H9 (cell line): ENCODE measurements around the gene IFT52. TPM values are rescaled to one million over a fixed set of nuclear protein-coding genes. Genes with fewer than 3 reads are reported as not detected.

Source experiments
- DNase-seq: peaks from one replicate; pipeline ENCODE4 v3.0.0-alpha.2; 2017
- H2AFZ ChIP-seq: one replicate; pipeline ENCODE4 v1.6.1; 2013; ENCODE audit warnings: mild to moderate bottlenecking, low read length, control low read depth, moderate library complexity
- H2AK5ac ChIP-seq: 2 replicates; pipeline ENCODE4 v1.6.1; 2013; ENCODE audit warnings: low read length, control low read depth, mixed read lengths; ENCODE audit not compliant: insufficient read length
- H2BK120ac ChIP-seq: one replicate; pipeline ENCODE4 v1.6.1; 2013; ENCODE audit warnings: low read depth, mild to moderate bottlenecking, low read length, control low read depth, inconsistent platforms; ENCODE audit not compliant: poor library complexity, severe bottlenecking
- H2BK12ac ChIP-seq: 2 replicates; pipeline ENCODE4 v1.6.1; 2013; ENCODE audit warnings: low read length, control low read depth, mixed read lengths, low read depth; ENCODE audit not compliant: insufficient read length
- H2BK15ac ChIP-seq: 2 replicates; pipeline ENCODE4 v1.6.1; 2013; ENCODE audit warnings: low read depth, low read length, control low read depth
- H2BK20ac ChIP-seq: one replicate; pipeline ENCODE4 v1.6.1; 2013; ENCODE audit warnings: low read depth, mild to moderate bottlenecking, low read length, control low read depth, inconsistent platforms; ENCODE audit not compliant: poor library complexity, severe bottlenecking
- H2BK5ac ChIP-seq: 2 replicates; pipeline ENCODE4 v1.6.1; 2013; ENCODE audit warnings: low read length, control low read depth, mixed read lengths; ENCODE audit not compliant: insufficient read length
- H3K14ac ChIP-seq: 2 replicates; pipeline ENCODE4 v1.6.1; 2013; ENCODE audit warnings: low read length, control low read depth; ENCODE audit not compliant: insufficient read depth
- H3K18ac ChIP-seq: 2 replicates; pipeline ENCODE4 v1.6.1; 2013; ENCODE audit warnings: low read depth, mild to moderate bottlenecking, mixed read lengths, low read length, control low read depth; ENCODE audit not compliant: insufficient read length
- H3K23ac ChIP-seq: 2 replicates; pipeline ENCODE4 v1.6.1; 2013; ENCODE audit warnings: low read length, control low read depth, mixed read lengths, low read depth; ENCODE audit not compliant: insufficient read length
- H3K23me2 ChIP-seq: 2 replicates; pipeline ENCODE4 v1.6.1; 2013; ENCODE audit warnings: low read depth, mild to moderate bottlenecking, mixed read lengths, low read length, control low read depth; ENCODE audit not compliant: insufficient read length, poor library complexity, severe bottlenecking
- H3K27ac ChIP-seq: 2 replicates; pipeline ENCODE4 v1.5.1; 2013; ENCODE audit warnings: low read length, control low read depth, mixed read lengths, low read depth; ENCODE audit not compliant: insufficient read length
- H3K27me3 ChIP-seq: 2 replicates; pipeline ENCODE4 v1.6.1; 2013; ENCODE audit warnings: low read length, control low read depth, inconsistent platforms; ENCODE audit not compliant: insufficient read depth
- H3K4ac ChIP-seq: 2 replicates; pipeline ENCODE4 v1.6.1; 2013; ENCODE audit warnings: low read depth, mild to moderate bottlenecking, control low read depth, inconsistent platforms, low read length, moderate library complexity
- H3K4me1 ChIP-seq: 2 replicates; pipeline ENCODE4 v1.6.1; 2013; ENCODE audit warnings: low read length, control low read depth, inconsistent platforms; ENCODE audit not compliant: insufficient read depth
- H3K4me2 ChIP-seq: 2 replicates; pipeline ENCODE4 v1.6.1; 2013; ENCODE audit warnings: low read length, control low read depth, mixed read lengths; ENCODE audit not compliant: insufficient read length, insufficient read depth
- H3K56ac ChIP-seq: 2 replicates; pipeline ENCODE4 v1.6.1; 2013; ENCODE audit warnings: low read depth, mild to moderate bottlenecking, mixed read lengths, low read length, control low read depth; ENCODE audit not compliant: insufficient read length
- H3K79me1 ChIP-seq: 2 replicates; pipeline ENCODE4 v1.6.1; 2013; ENCODE audit warnings: low read depth, mild to moderate bottlenecking, moderate library complexity, low read length, control low read depth, inconsistent platforms; ENCODE audit not compliant: insufficient read depth, poor library complexity, severe bottlenecking
- H3K79me2 ChIP-seq: 2 replicates; pipeline ENCODE4 v1.6.1; 2013; ENCODE audit warnings: low read length, control low read depth, inconsistent platforms; ENCODE audit not compliant: insufficient read depth
- H3K9ac ChIP-seq: 2 replicates; pipeline ENCODE4 v1.6.1; 2013; ENCODE audit warnings: low read length, control low read depth, mixed read lengths; ENCODE audit not compliant: insufficient read length; ENCODE audit errors: extremely low read depth
- H3K9me3 ChIP-seq: one replicate; pipeline ENCODE4 v1.6.1; 2013; ENCODE audit warnings: low read depth, low read length, inconsistent platforms; ENCODE audit not compliant: control insufficient read depth
- H3T11ph ChIP-seq: one replicate; pipeline ENCODE4 v1.6.1; 2013; ENCODE audit warnings: mild to moderate bottlenecking, low read length, control low read depth, inconsistent platforms
- H4K20me1 ChIP-seq: one replicate; pipeline ENCODE4 v1.6.1; 2013; ENCODE audit not compliant: control insufficient read depth, insufficient read length, insufficient read depth
- H4K5ac ChIP-seq: 2 replicates; pipeline ENCODE4 v1.6.1; 2013; ENCODE audit warnings: low read depth, mild to moderate bottlenecking, mixed read lengths, low read length, control low read depth; ENCODE audit not compliant: insufficient read length
- H4K8ac ChIP-seq: replicated peaks from 2 replicates; pipeline ENCODE4 v1.6.1; 2013; ENCODE audit warnings: low read length, control low read depth, mixed read lengths, low read depth; ENCODE audit not compliant: insufficient read length
- H4K91ac ChIP-seq: 2 replicates; pipeline ENCODE4 v1.6.1; 2013; ENCODE audit warnings: low read depth, mild to moderate bottlenecking, moderate library complexity, mixed read lengths, low read length, control low read depth; ENCODE audit not compliant: insufficient read length
- H3K27ac Mint-ChIP-seq, 3 experiments: 2 replicates in 2 of 3; 3 replicates in 1 of 3; pipeline ENCODE4 v1.8.0; 2020 to 2021; ENCODE audit warnings: mixed read lengths in 3 of 3, mild to moderate bottlenecking in 1 of 3, moderate library complexity in 1 of 3
- H3K27me3 Mint-ChIP-seq: 2 replicates; pipeline ENCODE4 v1.8.0; 2021; ENCODE audit warnings: low read depth, mild to moderate bottlenecking, moderate library complexity, mixed read lengths
- H3K36me3 Mint-ChIP-seq, 3 experiments: 2 replicates in 2 of 3; 3 replicates in 1 of 3; pipeline ENCODE4 v1.8.0; 2020 to 2021; ENCODE audit warnings: low read depth in 3 of 3, mixed read lengths in 3 of 3; ENCODE audit not compliant: insufficient read depth in 1 of 3
- H3K4me1 Mint-ChIP-seq, 2 experiments: 2 replicates each; pipeline ENCODE4 v1.8.0; 2020; ENCODE audit warnings: mixed read lengths in 2 of 2
- H3K4me3 Mint-ChIP-seq, 2 experiments: 2 replicates in 1 of 2; 3 replicates in 1 of 2; pipeline ENCODE4 v1.8.0; 2020 to 2021; ENCODE audit warnings: mild to moderate bottlenecking in 2 of 2, mixed read lengths in 2 of 2, moderate library complexity in 1 of 2
- H3K9me3 Mint-ChIP-seq, 2 experiments: 2 replicates in 1 of 2; 3 replicates in 1 of 2; pipeline ENCODE4 v1.8.0; 2020; ENCODE audit warnings: mild to moderate bottlenecking in 2 of 2, mixed read lengths in 2 of 2, moderate library complexity in 1 of 2
- WGBS: extraction: QIAGEN DNeasy Blood & Tissue Kit; methylation state at CpG from one replicate; pipeline ENCODE4 v1.1.7; 2013; ENCODE audit warnings: missing lambda C conversion rate, low lambda C conversion rate, mixed read lengths; ENCODE audit not compliant: insufficient read length; ENCODE audit errors: extremely low coverage; 5-methylcytosine and 5-hydroxymethylcytosine counted together
- total RNA-seq: library from RNA; stranded (reverse); gene quantifications from 2 replicates; pipeline ENCODE4 v1.2.1, GENCODE V29; 2021
- TF ChIP-seq, protein P1 (sequence below): fragments of 200-600 bp; sonication (generic); conservative IDR thresholded peaks from 3 replicates; pipeline ENCODE4 v1.8.0; 2021; ENCODE audit warnings: antibody characterized with exemption, mild to moderate bottlenecking

The IFT52 gene
- total RNA-seq, 1 experiment from 2014 or later: 44.5 TPM

DNA sequence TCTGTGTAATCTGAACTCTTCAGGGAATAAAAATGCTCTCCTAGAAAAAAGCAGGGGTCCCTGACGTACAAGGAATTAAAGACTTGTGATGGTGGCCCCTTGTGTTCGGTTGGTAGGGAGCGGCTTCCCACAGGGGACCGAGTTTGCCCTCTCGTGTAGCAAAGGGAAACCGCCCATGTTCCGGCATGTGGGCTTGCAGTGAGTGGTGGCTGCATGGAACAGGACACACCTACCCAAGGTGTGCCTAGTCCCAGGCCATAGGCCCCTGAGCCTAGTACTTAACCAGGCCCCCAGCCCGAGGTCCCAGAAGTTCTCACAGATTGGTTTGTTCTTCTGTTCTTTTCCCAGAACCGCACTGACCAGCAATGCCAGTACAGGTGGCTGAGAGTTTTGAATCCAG is 91.7 kb downstream of the IFT52 start:
- H2BK12ac ChIP-seq: no peak overlapping the region
- H3K23ac ChIP-seq: no peak overlapping the region
- no peak overlapping the region for H2BK5ac ChIP-seq
- no peak overlapping the region for H3K18ac ChIP-seq
- H3K4me2 ChIP-seq: no peak overlapping the region
- H2BK120ac ChIP-seq: no peak overlapping the region
- H3K9ac ChIP-seq: no peak overlapping the region
- no peak overlapping the region for H4K5ac ChIP-seq
- Mint-ChIP-seq H3K4me3 (no peak overlapping the region), H3K27me3 (no peaks in the 10 kb centered on the region), H3K4me1 (peaks cover 7 to 8% of the 10 kb centered on the region in 2 experiments; a peak in 3 of 4 replicates), H3K27ac (no peak overlapping the region), H3K36me3 (peaks cover 16 to 64% (median 62%) of the 10 kb centered on the region in 3 experiments; a peak in 5 of 7 replicates), H3K9me3 (no peaks in the 10 kb centered on the region)
- H3K23me2 ChIP-seq: no peaks in the 10 kb centered on the region
- no peak overlapping the region for H3K14ac ChIP-seq
- H2AFZ ChIP-seq: no peak overlapping the region
- no peak overlapping the region for H2BK15ac ChIP-seq
- no peak overlapping the region for H3K27ac ChIP-seq
- H4K20me1 ChIP-seq: no peaks in the 10 kb centered on the region
- no peak overlapping the region for H4K91ac ChIP-seq
- H2BK20ac ChIP-seq: no peak overlapping the region
- H4K8ac ChIP-seq: no peak overlapping the region
- no peak overlapping the region for H3K4ac ChIP-seq
- TF ChIP-seq, protein P1, sequence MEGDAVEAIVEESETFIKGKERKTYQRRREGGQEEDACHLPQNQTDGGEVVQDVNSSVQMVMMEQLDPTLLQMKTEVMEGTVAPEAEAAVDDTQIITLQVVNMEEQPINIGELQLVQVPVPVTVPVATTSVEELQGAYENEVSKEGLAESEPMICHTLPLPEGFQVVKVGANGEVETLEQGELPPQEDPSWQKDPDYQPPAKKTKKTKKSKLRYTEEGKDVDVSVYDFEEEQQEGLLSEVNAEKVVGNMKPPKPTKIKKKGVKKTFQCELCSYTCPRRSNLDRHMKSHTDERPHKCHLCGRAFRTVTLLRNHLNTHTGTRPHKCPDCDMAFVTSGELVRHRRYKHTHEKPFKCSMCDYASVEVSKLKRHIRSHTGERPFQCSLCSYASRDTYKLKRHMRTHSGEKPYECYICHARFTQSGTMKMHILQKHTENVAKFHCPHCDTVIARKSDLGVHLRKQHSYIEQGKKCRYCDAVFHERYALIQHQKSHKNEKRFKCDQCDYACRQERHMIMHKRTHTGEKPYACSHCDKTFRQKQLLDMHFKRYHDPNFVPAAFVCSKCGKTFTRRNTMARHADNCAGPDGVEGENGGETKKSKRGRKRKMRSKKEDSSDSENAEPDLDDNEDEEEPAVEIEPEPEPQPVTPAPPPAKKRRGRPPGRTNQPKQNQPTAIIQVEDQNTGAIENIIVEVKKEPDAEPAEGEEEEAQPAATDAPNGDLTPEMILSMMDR: no peak
- no peak overlapping the region for H2AK5ac ChIP-seq
- no peak for DNase-seq
- no peak overlapping the region for H3T11ph ChIP-seq
- H3K56ac ChIP-seq: no peak overlapping the region
- WGBS: no CpG with 5 or more reads among the region's 9 CpGs
- H3K27me3 ChIP-seq: no peaks in the 10 kb centered on the region
- H3K4me1 ChIP-seq: no peaks in the 10 kb centered on the region
- no peaks in the 10 kb centered on the region for H3K9me3 ChIP-seq
- H3K79me2 ChIP-seq: no peaks in the 10 kb centered on the region; the same call in 1 of the 2 replicates
- H3K79me1 ChIP-seq: no peaks in the 10 kb centered on the region
